Ovary (tissue), 9 donors: ENCODE data around the gene DNAJC15. TPM values are rescaled to one million over a fixed set of nuclear protein-coding genes. Genes with fewer than 3 reads are reported as not detected.

Experiments used
- DNase-seq, 5 donors: peaks; one replicate each; pipeline ENCODE4 v3.0.0-alpha.2; 2019 to 2020
- H3K27ac ChIP-seq, 2 donors: fragments of 200-600 bp; one replicate each; pipeline versions ENCODE4 v1.5.1 to v1.8.0; 2019 to 2022
- H3K27me3 ChIP-seq: fragments of 200-600 bp; one replicate; pipeline ENCODE4 v1.8.0; 2022
- H3K36me3 ChIP-seq: fragments of 200-600 bp; sonication (generic); one replicate; pipeline ENCODE4 v1.5.1; 2019
- H3K4me1 ChIP-seq: one replicate; pipeline ENCODE4 v1.8.1; 2013; ENCODE audit warnings: mild to moderate bottlenecking, moderate library complexity; ENCODE audit not compliant: insufficient read depth
- H3K4me3 ChIP-seq: fragments of 200-600 bp; sonication (generic); one replicate; pipeline ENCODE4 v1.5.1; 2017
- H3K9me3 ChIP-seq, 2 donors: fragments of 200-600 bp in 1 of 2; sonication (generic) in 1 of 2; one replicate each; pipeline versions ENCODE4 v1.5.1 to v1.8.1; 2013 to 2019; ENCODE audit warnings: mild to moderate bottlenecking in 1 of 2, moderate library complexity in 1 of 2
- CTCF ChIP-seq, 3 donors: fragments of 450-650 bp in 2 of 3; fragments of 200-600 bp in 1 of 3; IDR thresholded peaks; one replicate each; pipeline versions ENCODE4 v1.5.1 to v1.8.0; 2016 to 2022; ENCODE audit warnings: antibody characterized with exemption in 3 of 3, mild to moderate bottlenecking in 1 of 3
- EP300 ChIP-seq: sonication (generic); formaldehyde crosslinking; IDR thresholded peaks from one replicate; pipeline ENCODE4 v1.6.1; 2017; ENCODE audit warnings: antibody characterized with exemption
- POLR2A ChIP-seq: fragments of 450-650 bp; IDR thresholded peaks from one replicate; pipeline ENCODE4 v1.6.1; 2017; ENCODE audit warnings: antibody characterized with exemption, mild to moderate bottlenecking, moderate library complexity
- WGBS, 3 donors: extraction: QIAGEN DNeasy Blood & Tissue Kit in 1 of 3; methylation state at CpG; one replicate each; pipeline versions ENCODE4 v1.1.5 to v1.1.7; 2013 to 2017; 5-methylcytosine and 5-hydroxymethylcytosine counted together
- intact Hi-C, 4 donors: fragments of 100-400 bp; cut with DNase I; formaldehyde crosslinking; loops; one replicate each; pipeline versions ENCODE4 v1.11.0 to v1.15.1; 2022 to 2023
- polyA plus RNA-seq, 2 donors: library from polyadenylated mRNA; stranded (reverse); fragments of 200-250 nt in 1 of 2; fragments of 350-450 nt in 1 of 2; fragmentation: Illumina TruSeq in 1 of 2; extraction: RNeasy Lipid Tissue Mini Kit (QIAGEN cat#74804) in 1 of 2; gene quantifications; one replicate each; pipeline ENCODE4 v1.2.3, GENCODE V29; 2013 to 2014
- total RNA-seq, 7 donors: library from RNA; depleted of rRNA in 2 of 7; stranded (reverse); fragments of >200 nt in 2 of 7; fragmentation: NEBNext Ultra II Directional in 3 of 7; extraction: Animal tissue kit (Norgen Biotek cat#: 25700) in 3 of 7; gene quantifications; one replicate each; pipeline versions ENCODE4 v1.1.0 to v1.2.4, GENCODE V29; 2016 to 2023
- donor health status: DM: no; HTN: no; CAD: no; lungs with moderate emphysema.
- donor health status: DM: no; HTN: no; CAD: no.
- donor health status: Bipolar disorder and iron deficiency.
- donor health status: DM: yes; HTN: yes; CAD: no.
- donor health status: DM: no; HTN: no; CAD: no.
- donor health status: DM: yes; HTN: yes; CAD: no.

DNAJC15 gene
- total and polyA plus RNA-seq, 9 donors, result 0.23 to 6.2 (median 2.9) TPM

GRCh38 chr13:43110036-43110435, 86.7 kb downstream of the DNAJC15 start:
- Histone ChIP-seq H3K27me3 (no peaks in the 10 kb centered on the region), H3K4me3 (no peak overlapping the region), H3K9me3 (no peaks in the 10 kb centered on the region), H3K36me3 (no peaks in the 10 kb centered on the region), H3K4me1 (no peaks in the 10 kb centered on the region), H3K27ac (no peak overlapping the region)
- no peak for TF ChIP-seq CTCF (IDR thresholded peaks at IDR 0.05)
- intact Hi-C loops, result no loop called here
- DNase-seq, result no peak
- WGBS, 3 donors, result 85 to 87% (median 86%) methylated on average over 5 of the region's 5 CpGs

DNA sequence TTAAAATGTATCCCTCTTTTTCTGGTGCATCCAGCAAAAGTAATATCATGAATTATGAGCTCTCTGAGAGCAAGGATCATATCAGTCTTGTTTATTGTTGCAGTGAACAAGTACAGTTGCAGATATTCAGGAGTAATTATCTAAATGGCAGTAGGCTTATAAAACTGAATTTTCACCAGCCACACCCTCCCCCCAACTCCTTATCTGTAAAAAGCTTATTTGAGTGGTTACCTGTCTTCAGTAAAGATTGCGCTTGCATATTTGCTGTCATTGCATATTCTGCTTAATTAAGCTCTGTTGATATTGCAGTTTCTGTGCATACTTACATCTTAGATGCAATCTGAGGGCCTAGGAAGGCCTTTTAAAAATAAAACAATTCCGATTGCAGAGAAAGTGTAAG, 87.3 kb downstream of the DNAJC15 start:
- no peaks in the 10 kb centered on the region for H3K27me3 ChIP-seq
- no peak for TF ChIP-seq EP300
- no peak for TF ChIP-seq POLR2A
- no peak for TF ChIP-seq CTCF (IDR thresholded peaks at IDR 0.05)
- no peaks in the 10 kb centered on the region for H3K36me3 ChIP-seq
- H3K4me1 ChIP-seq, result no peaks in the 10 kb centered on the region
- DNase-seq, result no peak
- no peak overlapping the region for H3K27ac ChIP-seq
- no peaks in the 10 kb centered on the region for H3K9me3 ChIP-seq
- intact Hi-C loops, result no loop called here
- no peak overlapping the region for H3K4me3 ChIP-seq
- 73 to 82% (median 81%) methylated on average over 2 of the region's 2 CpGs for WGBS, 3 donors

DNA sequence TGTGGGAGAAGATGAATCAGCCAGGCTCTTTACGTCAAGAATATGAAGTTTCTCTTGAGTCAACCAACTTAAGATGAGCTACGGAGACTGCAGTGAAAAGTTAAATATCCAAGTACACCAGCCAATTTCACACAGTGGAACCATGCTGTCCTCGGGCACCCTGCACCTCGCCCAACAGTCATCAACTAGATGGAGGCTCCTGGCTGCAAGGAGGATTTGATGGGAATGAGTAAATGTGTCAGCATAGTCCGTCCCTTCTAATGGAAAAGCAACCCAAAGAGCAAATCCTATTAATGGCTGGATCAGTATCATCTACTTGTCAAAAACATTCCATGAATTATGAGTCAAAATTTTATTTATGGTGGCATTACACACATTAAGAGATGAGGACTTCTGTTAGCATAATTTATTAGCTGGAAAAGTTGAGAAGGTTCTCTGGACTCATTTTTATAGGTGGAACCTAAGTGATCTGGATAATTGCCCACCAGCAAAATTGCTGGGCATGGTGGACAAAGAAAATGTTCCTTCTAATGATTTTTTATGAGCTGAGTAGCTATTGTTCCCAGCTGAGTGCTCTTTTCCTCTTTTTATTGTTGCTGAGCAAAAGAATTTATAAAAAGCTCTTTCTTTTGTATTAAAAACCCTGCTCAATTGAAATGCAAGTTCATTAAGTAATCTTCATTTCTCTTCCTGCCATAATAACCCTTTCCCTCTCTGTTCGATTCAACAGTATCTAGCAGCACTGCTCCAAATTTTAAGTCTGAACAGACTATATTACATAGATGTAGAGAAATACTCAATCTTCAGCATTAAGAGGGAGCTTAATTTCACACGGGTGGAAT, 88.4 kb downstream of the DNAJC15 start:
- H3K36me3 ChIP-seq, result no peaks in the 10 kb centered on the region
- H3K4me3 ChIP-seq, result no peak overlapping the region
- DNase-seq, result no peak
- WGBS, 3 donors, result 89% methylated on average over 7 of the region's 7 CpGs
- no peak overlapping the region for H3K27ac ChIP-seq
- H3K27me3 ChIP-seq, result no peaks in the 10 kb centered on the region
- no peak for TF ChIP-seq POLR2A
- no peak for TF ChIP-seq EP300
- H3K4me1 ChIP-seq, result no peaks in the 10 kb centered on the region
- intact Hi-C loops, result no loop called here
- H3K9me3 ChIP-seq, result no peaks in the 10 kb centered on the region

- no peak for DNase-seq
- no peaks in the 10 kb centered on the region for H3K36me3 ChIP-seq
- WGBS, 3 donors, result 19 to 59% (median 26%) methylated on average over 1 of the region's 1 CpG
- TF ChIP-seq CTCF (IDR thresholded peaks at IDR 0.05), result no peak
- no peak for TF ChIP-seq POLR2A
- H3K4me3 ChIP-seq, result no peak overlapping the region
- intact Hi-C loops, result no loop called here
- no peaks in the 10 kb centered on the region for H3K4me1 ChIP-seq
- H3K27me3 ChIP-seq, result no peaks in the 10 kb centered on the region
- H3K27ac ChIP-seq, result no peak overlapping the region
- H3K9me3 ChIP-seq, result no peaks in the 10 kb centered on the region
Measured at GRCh38 chr13:43113603-43114002, 90.2 kb downstream of the DNAJC15 start.

GRCh38 chr13:43114504-43114903, 91.1 kb downstream of the DNAJC15 start:
- intact Hi-C loops, result no loop called here
- H3K36me3 ChIP-seq, result no peaks in the 10 kb centered on the region
- no peak for DNase-seq
- no peak overlapping the region for H3K4me3 ChIP-seq
- no peak overlapping the region for H3K27ac ChIP-seq
- no peaks in the 10 kb centered on the region for H3K9me3 ChIP-seq
- no peaks in the 10 kb centered on the region for H3K4me1 ChIP-seq
- no peak for TF ChIP-seq EP300
- no peak for TF ChIP-seq CTCF (IDR thresholded peaks at IDR 0.05)
- TF ChIP-seq POLR2A, result no peak
- H3K27me3 ChIP-seq, result no peaks in the 10 kb centered on the region
- WGBS, 3 donors, result 41 to 100% (median 97%) methylated on average over 1 of the region's 1 CpG
